H1 (cell line): ENCODE results near the gene ABHD16B. TPM values are rescaled to one million over a fixed set of nuclear protein-coding genes. Genes with fewer than 3 reads are reported as not detected.

Source experiments
- CTCF ChIA-PET: fragments of 300-600 bp; sonication (Branson Sonifier 250); formaldehyde crosslinking; loops from one replicate; lab custom pipeline; 2021; ENCODE audit not compliant: partially characterized antibody; lab: Charles Lee
- POLR2A ChIA-PET: fragments of 300-600 bp; sonication (Branson Sonifier 250); formaldehyde crosslinking; loops from one replicate; lab custom pipeline; 2021; ENCODE audit warnings: inconsistent platforms; ENCODE audit not compliant: partially characterized antibody; lab: Charles Lee
- DNase-seq, 2 experiments: peaks; one replicate each; pipeline versions ENCODE4 v3.0.0 to v3.0.0-alpha.2; 2010 to 2022; ENCODE audit warnings: low spot score in 2 of 2, low read depth in 1 of 2, mixed read lengths in 1 of 2
- FAIRE-seq: peaks from 2 replicates; lab custom pipeline; 2011; peaks lifted over from hg19 to GRCh38; lab: Jason Lieb, UNC
- H2AFZ ChIP-seq: 2 replicates; pipeline ENCODE4 v1.8.1; 2012; ENCODE audit warnings: low read length, inconsistent platforms
- H2AK5ac ChIP-seq: 2 replicates; pipeline ENCODE4 v1.6.1; 2013; ENCODE audit warnings: low read depth, low read length
- H2BK120ac ChIP-seq: replicated peaks from 2 replicates; pipeline ENCODE3; 2013; ENCODE audit warnings: low read depth, low read length, inconsistent platforms
- H2BK12ac ChIP-seq: 2 replicates; pipeline ENCODE4 v1.6.1; 2013; ENCODE audit warnings: low read depth, low read length
- H2BK15ac ChIP-seq: 2 replicates; pipeline ENCODE4 v1.6.1; 2013; ENCODE audit warnings: low read length
- H2BK20ac ChIP-seq: 2 replicates; pipeline ENCODE4 v1.6.1; 2013; ENCODE audit warnings: low read length
- H2BK5ac ChIP-seq: 2 replicates; pipeline ENCODE4 v1.6.1; 2013; ENCODE audit warnings: low read depth, low read length
- H3K14ac ChIP-seq: 2 replicates; pipeline ENCODE4 v1.6.1; 2013; ENCODE audit warnings: inconsistent platforms; ENCODE audit not compliant: insufficient read length
- H3K18ac ChIP-seq: 2 replicates; pipeline ENCODE4 v1.6.1; 2013; ENCODE audit warnings: low read length; ENCODE audit errors: extremely low read depth
- H3K23ac ChIP-seq: 2 replicates; pipeline ENCODE4 v1.6.1; 2013; ENCODE audit warnings: inconsistent platforms; ENCODE audit not compliant: insufficient read length
- H3K23me2 ChIP-seq: 2 replicates; pipeline ENCODE4 v1.6.1; 2013; ENCODE audit warnings: low read depth, low read length
- H3K27ac ChIP-seq: 2 replicates; pipeline ENCODE4 v1.6.1; 2011; ENCODE audit warnings: low read depth, low read length, inconsistent platforms
- H3K27me3 ChIP-seq, 4 experiments: replicated peaks in 1 of 4; 1 replicate in 1 of 4; 2 replicates in 3 of 4; pipeline versions ENCODE4 v1.6.1 to v1.8.1; 2011 to 2013; ENCODE audit warnings: low read length in 3 of 4, mild to moderate bottlenecking in 3 of 4, inconsistent platforms in 2 of 4, mixed read lengths in 2 of 4, moderate library complexity in 1 of 4; ENCODE audit not compliant: control insufficient read depth in 3 of 4, insufficient read depth in 3 of 4; ENCODE audit errors: extremely low read depth in 1 of 4
- H3K36me3 ChIP-seq, 4 experiments: 2 replicates each; pipeline versions ENCODE4 v1.6.1 to v1.8.1; 2011 to 2013; ENCODE audit warnings: mild to moderate bottlenecking in 4 of 4, low read length in 3 of 4, moderate library complexity in 2 of 4, control low read depth in 1 of 4, inconsistent platforms in 1 of 4; ENCODE audit not compliant: insufficient read depth in 4 of 4, control insufficient read depth in 2 of 4
- H3K4ac ChIP-seq: replicated peaks from 2 replicates; pipeline ENCODE3; 2013; ENCODE audit warnings: low read length, low read depth, mixed read lengths, inconsistent platforms; ENCODE audit not compliant: insufficient read length
- H3K4me1 ChIP-seq, 4 experiments: replicated peaks in 1 of 4; 1 replicate in 1 of 4; 2 replicates in 3 of 4; pipeline versions ENCODE4 v1.6.1 to v1.8.1; 2011 to 2013; ENCODE audit warnings: low read length in 3 of 4, inconsistent platforms in 2 of 4, mixed read lengths in 1 of 4; ENCODE audit not compliant: insufficient read depth in 4 of 4, control insufficient read depth in 3 of 4
- H3K4me2 ChIP-seq, 2 experiments: 2 replicates each; pipeline versions ENCODE4 v1.6.1 to v1.8.1; 2011 to 2013; ENCODE audit warnings: low read depth in 2 of 2, low read length in 2 of 2, control low read depth in 1 of 2, inconsistent platforms in 1 of 2, mild to moderate bottlenecking in 1 of 2; ENCODE audit not compliant: insufficient read depth in 1 of 2
- H3K4me3 ChIP-seq, 4 experiments: fragments of 200-600, 300-600 bp in 1 of 4; sonication (generic), shearing (Covaris generic), sonication (Bioruptor Twin) in 1 of 4; 2 replicates each; pipeline versions ENCODE4 v1.5.1 to v1.8.1; 2011 to 2016; ENCODE audit warnings: low read length in 4 of 4, low read depth in 3 of 4, control low read depth in 2 of 4, inconsistent platforms in 2 of 4, mild to moderate bottlenecking in 2 of 4, mixed read lengths in 1 of 4, moderate library complexity in 1 of 4; ENCODE audit not compliant: insufficient read depth in 2 of 4; ENCODE audit errors: extremely low read depth in 1 of 4
- H3K56ac ChIP-seq: replicated peaks from 2 replicates; pipeline ENCODE3; 2013; ENCODE audit warnings: low read depth, mild to moderate bottlenecking, mixed read lengths, low read length, inconsistent platforms; ENCODE audit not compliant: insufficient read length
- H3K79me1 ChIP-seq: 2 replicates; pipeline ENCODE4 v1.6.1; 2013; ENCODE audit warnings: low read depth, low read length, control low read depth
- H3K79me2 ChIP-seq, 2 experiments: 2 replicates each; pipeline versions ENCODE4 v1.6.1 to v1.8.1; 2012 to 2013; ENCODE audit warnings: low read length in 2 of 2, mild to moderate bottlenecking in 2 of 2, inconsistent platforms in 1 of 2; ENCODE audit not compliant: insufficient read depth in 2 of 2, control insufficient read depth in 1 of 2
- H3K9ac ChIP-seq, 4 experiments: replicated peaks in 1 of 4; 1 replicate in 1 of 4; 2 replicates in 3 of 4; pipeline versions ENCODE4 v1.6.1 to v1.8.1; 2011 to 2013; ENCODE audit warnings: low read depth in 3 of 4, low read length in 3 of 4, control low read depth in 2 of 4, mild to moderate bottlenecking in 2 of 4, moderate library complexity in 2 of 4, inconsistent platforms in 1 of 4; ENCODE audit errors: extremely low read depth in 1 of 4
- H3K9me3 ChIP-seq, 2 experiments: 2 replicates each; pipeline versions ENCODE4 v1.6.1 to v1.8.1; 2012 to 2013; ENCODE audit warnings: mild to moderate bottlenecking in 2 of 2, moderate library complexity in 2 of 2, control low read depth in 1 of 2, inconsistent platforms in 1 of 2, low read depth in 1 of 2, low read length in 1 of 2, mixed read lengths in 1 of 2; ENCODE audit not compliant: insufficient read depth in 2 of 2
- H4K20me1 ChIP-seq, 2 experiments: replicated peaks in 1 of 2; 2 replicates each; pipeline versions ENCODE3 to v1.8.1; 2011 to 2013; ENCODE audit warnings: inconsistent platforms in 2 of 2, low read length in 2 of 2, mild to moderate bottlenecking in 1 of 2; ENCODE audit not compliant: insufficient read depth in 2 of 2, control insufficient read depth in 1 of 2
- H4K5ac ChIP-seq: 2 replicates; pipeline ENCODE4 v1.6.1; 2013; ENCODE audit warnings: low read length, low read depth, mixed read lengths, inconsistent platforms; ENCODE audit not compliant: insufficient read length
- H4K8ac ChIP-seq: 2 replicates; pipeline ENCODE4 v1.8.0; 2013; ENCODE audit warnings: mild to moderate bottlenecking, moderate library complexity, low read length, inconsistent platforms; ENCODE audit not compliant: insufficient read depth; ENCODE audit errors: extremely low read depth
- H4K91ac ChIP-seq: replicated peaks from 2 replicates; pipeline ENCODE3; 2013; ENCODE audit warnings: low read length, mixed read lengths, inconsistent platforms; ENCODE audit not compliant: insufficient read length
- ASH2L ChIP-seq: fragments of 200-600, 300-600 bp; sonication (generic); IDR thresholded peaks from one replicate; pipeline ENCODE4 v1.7.1; 2017; ENCODE audit warnings: low read length
- CTCF ChIP-seq, 3 experiments: IDR thresholded peaks; 1 replicate in 2 of 3; 2 replicates in 1 of 3; pipeline versions ENCODE4 v1.5.1 to v1.6.1; 2011; ENCODE audit warnings: low read length in 3 of 3, mild to moderate bottlenecking in 3 of 3, inconsistent platforms in 2 of 3, low read depth in 1 of 3, moderate library complexity in 1 of 3; ENCODE audit not compliant: insufficient read depth in 1 of 3; ENCODE audit errors: control extremely low read depth in 1 of 3
- KDM5A ChIP-seq: fragments of 200-600 bp; IDR thresholded peaks from 2 replicates; pipeline ENCODE4 v1.7.1; 2012; ENCODE audit warnings: mild to moderate bottlenecking, low read length, inconsistent platforms, mixed read lengths
- SAP30 ChIP-seq: fragments of 300-600 bp; sonication (generic); IDR thresholded peaks from 2 replicates; pipeline ENCODE4 v1.7.1; 2012; ENCODE audit warnings: low read length, moderate library complexity, mild to moderate bottlenecking, inconsistent platforms; ENCODE audit not compliant: insufficient read depth, insufficient replicate concordance
- TAF7 ChIP-seq: optimal IDR thresholded peaks from 2 replicates; pipeline ENCODE3; 2011; ENCODE audit warnings: low read depth, mild to moderate bottlenecking, inconsistent platforms, low read length, moderate library complexity, borderline replicate concordance
- WGBS, 2 experiments: shearing (Covaris generic) in 1 of 2; methylation state at CpG; one replicate each; pipeline versions ENCODE4 v1.1.6 to v1.1.7; 2013 to 2015; ENCODE audit warnings: low lambda C conversion rate in 2 of 2, mixed read lengths in 2 of 2, inconsistent platforms in 1 of 2, low coverage in 1 of 2, missing lambda C conversion rate in 1 of 2; ENCODE audit not compliant: insufficient replicate concordance in 2 of 2, insufficient coverage in 1 of 2, insufficient read length in 1 of 2; ENCODE audit errors: extremely low coverage in 1 of 2, missing lambda C conversion rate in 1 of 2; 5-methylcytosine and 5-hydroxymethylcytosine counted together
- polyA plus RNA-seq, 7 experiments: library from polyadenylated mRNA; depleted of rRNA in 3 of 7; stranded (reverse) in 5 of 7; unstranded in 2 of 7; fragments of >200 nt in 5 of 7; fragments of 200-250 nt in 2 of 7; gene quantifications; 1 replicate in 5 of 7; 2 replicates in 1 of 7; 4 replicates in 1 of 7; pipeline versions ENCODE4 v1.2.1 to v1.2.3, GENCODE V29; 2011 to 2013; ENCODE audit warnings: missing spikeins in 2 of 7, mixed read lengths in 2 of 7
- total RNA-seq: library from RNA; stranded (reverse); fragmentation: NEBNext Ultra II Directional; extraction: Animal tissue kit (Norgen Biotek cat#: 25700); gene quantifications from 2 replicates; pipeline ENCODE4 v1.2.1, GENCODE V29; 2021

ABHD16B gene
- total and polyA plus RNA-seq, 2 of the 8 experiments (the other 6 are each of a cell fraction or from before 2014, with no cell fraction given) = not detected

GRCh38 chr20:63889241-63890200 is 28.2 kb downstream of the ABHD16B start:
- peaks cover 6 to 25% (median 14%) of the 10 kb centered on the region in 4 experiments for H3K36me3 ChIP-seq

More at GRCh38 chr20:63889241-63890200, 28.2 kb downstream of the ABHD16B start:
- TF ChIP-seq CTCF (IDR thresholded peaks at IDR 0.05; ENCODE audit: control extremely low read depth in 1 of 3, insufficient read depth in 1 of 3, low read depth in 1 of 3, low read length in 3 of 3) (no peak), TAF7 (no peak), KDM5A (no peak), SAP30 (no peak), ASH2L (no peak)
- WGBS, 2 experiments = 94% methylated on average over 25 of the region's 25 CpGs; no CpG with 5 or more reads in 1 of the 2 experiments
- Histone ChIP-seq H3K9me3 (no peaks in the 10 kb centered on the region), H4K8ac (no peak overlapping the region), H2BK20ac (no peak overlapping the region), H2BK15ac (no peak overlapping the region), H4K20me1 (peaks cover 11 to 17% of the 10 kb centered on the region in 2 experiments), H3K4ac (no peak overlapping the region), H3K4me3 (no peak overlapping the region), H3K79me1 (peaks cover 10% of the 10 kb centered on the region), H3K27ac (no peak overlapping the region), H2AFZ (no peak overlapping the region), H3K56ac (no peak overlapping the region), H3K18ac (no peak overlapping the region), H4K5ac (no peak overlapping the region), H3K9ac (no peak overlapping the region; a peak in 1 of 7 replicates), H3K14ac (no peak overlapping the region), H3K23me2 (no peaks in the 10 kb centered on the region; the same call in 1 of the 2 replicates), H3K27me3 (no peaks in the 10 kb centered on the region), H2AK5ac (no peak overlapping the region), H3K79me2 (peaks cover 0 to 2% of the 10 kb centered on the region in 2 experiments; a peak in 1 of 4 replicates), H2BK120ac (no peak overlapping the region), H2BK5ac (no peak overlapping the region), H4K91ac (no peak overlapping the region), H3K4me2 (no peak overlapping the region), H3K4me1 (peaks cover 0 to 2% (median 0%) of the 10 kb centered on the region in 4 experiments; a peak in 1 of 7 replicates), H3K23ac (no peak overlapping the region), H2BK12ac (no peak overlapping the region)
- FAIRE-seq (no peak), DNase-seq (no peak)
- CTCF ChIA-PET = interaction anchor here (0.8 to 1.8 kb wide), 5 partner anchors 21 to 91 kb away, joined by 3 to 5 read pairs (median 4); partner anchors contain the start of gene PRPF6
- POLR2A ChIA-PET = interaction anchor here (0.8 kb wide), 1 partner anchor 17 kb away, joined by 3 read pairs; no protein-coding TSS in a partner anchor
